OCI-LY7 (cell line): ENCODE measurements around the gene ACACB.

Source experiments
- CTCF ChIP-seq: fragments of 200-600 bp; sonication (generic); conservative IDR thresholded peaks from 2 replicates; pipeline ENCODE4 v1.5.1; 2014; ENCODE audit warnings: mild to moderate bottlenecking, antibody characterized with exemption, low read length, moderate library complexity, mixed read lengths
- EZH2phosphoT487 ChIP-seq: fragments of 200-600 bp; sonication (generic); IDR thresholded peaks from 2 replicates; pipeline ENCODE4 v1.6.1; 2018; ENCODE audit warnings: low read depth, borderline replicate concordance, mild to moderate bottlenecking, mixed run types, antibody characterized with exemption, low read length, moderate library complexity, mixed read lengths

GRCh38 chr12:109214131-109214530 lies 97.7 kb downstream of the ACACB start:
- TF ChIP-seq CTCF = no peak
- no peak for TF ChIP-seq EZH2phosphoT487
